Duodenal mucosa (tissue), 2 donors: ENCODE data around the gene C8B.

ENCODE experiments used
- H3K27ac ChIP-seq: one replicate; pipeline ENCODE4 v1.7.0; 2013; ENCODE audit warnings: low read depth, low read length
- H3K27me3 ChIP-seq, 2 donors: one replicate each; pipeline ENCODE4 v1.7.0; 2013; ENCODE audit warnings: low read length in 2 of 2, control low read depth in 1 of 2; ENCODE audit not compliant: insufficient read depth in 2 of 2, control insufficient read depth in 1 of 2
- H3K36me3 ChIP-seq, 2 donors: one replicate each; pipeline ENCODE4 v1.7.0; 2013; ENCODE audit warnings: low read length in 2 of 2, control low read depth in 1 of 2; ENCODE audit not compliant: insufficient read depth in 2 of 2, control insufficient read depth in 1 of 2
- H3K4me1 ChIP-seq, 2 donors: one replicate each; pipeline ENCODE4 v1.7.0; 2013; ENCODE audit warnings: low read length in 2 of 2, control low read depth in 1 of 2; ENCODE audit not compliant: insufficient read depth in 2 of 2, control insufficient read depth in 1 of 2
- H3K4me3 ChIP-seq, 2 donors: one replicate each; pipeline ENCODE4 v1.7.0; 2013; ENCODE audit warnings: low read length in 2 of 2, low read depth in 1 of 2
- H3K9ac ChIP-seq, 2 donors: one replicate each; pipeline ENCODE4 v1.7.0; 2013; ENCODE audit warnings: low read length in 2 of 2, low read depth in 1 of 2
- H3K9me3 ChIP-seq, 2 donors: one replicate each; pipeline ENCODE4 v1.7.0; 2013; ENCODE audit warnings: low read length in 2 of 2, control low read depth in 1 of 2; ENCODE audit not compliant: control insufficient read depth in 1 of 2

The C8B gene

GRCh38 chr1:56880774-56881173 is 85.0 kb downstream of the C8B start:
- H3K4me1 ChIP-seq = no peaks in the 10 kb centered on the region
- H3K36me3 ChIP-seq = no peaks in the 10 kb centered on the region
- no peak overlapping the region for H3K9ac ChIP-seq
- no peak overlapping the region for H3K4me3 ChIP-seq
- no peaks in the 10 kb centered on the region for H3K27me3 ChIP-seq
- no peak overlapping the region for H3K27ac ChIP-seq
- H3K9me3 ChIP-seq = no peaks in the 10 kb centered on the region
